CD4-positive, alpha-beta T cell treated with Interleukin-4 for 4 hours (primary cell): ENCODE measurements around the gene RAPGEF4.
"Not testable (repeated sequence)": the region's sequence is repeated elsewhere in the genome, so short reads cannot be mapped to it uniquely, and the experiment has no call there.

Experiments
- DNase-seq: peaks from one replicate; pipeline ENCODE4 v3.0.0-alpha.2; 2020

Gene RAPGEF4

DNA sequence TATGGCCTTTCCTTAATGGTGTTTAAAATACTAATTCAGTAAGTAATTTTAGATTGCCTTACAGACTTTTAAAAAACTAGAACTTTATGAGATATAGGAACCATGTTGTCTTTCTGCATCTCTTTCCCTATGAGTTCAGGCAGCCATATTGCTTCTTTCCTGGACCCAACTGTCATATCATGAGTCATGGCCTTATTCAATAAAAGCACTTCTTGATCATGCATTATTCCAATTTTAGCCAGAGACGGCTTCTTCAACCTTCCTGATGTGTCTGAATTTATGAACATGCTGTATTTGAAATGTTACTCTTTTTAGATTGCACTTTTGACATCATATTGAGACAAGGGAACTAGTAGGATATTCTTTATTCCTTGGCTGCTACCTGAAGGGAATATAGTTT lies 274.6 kb downstream of the RAPGEF4 start:
- no peak for DNase-seq

DNA sequence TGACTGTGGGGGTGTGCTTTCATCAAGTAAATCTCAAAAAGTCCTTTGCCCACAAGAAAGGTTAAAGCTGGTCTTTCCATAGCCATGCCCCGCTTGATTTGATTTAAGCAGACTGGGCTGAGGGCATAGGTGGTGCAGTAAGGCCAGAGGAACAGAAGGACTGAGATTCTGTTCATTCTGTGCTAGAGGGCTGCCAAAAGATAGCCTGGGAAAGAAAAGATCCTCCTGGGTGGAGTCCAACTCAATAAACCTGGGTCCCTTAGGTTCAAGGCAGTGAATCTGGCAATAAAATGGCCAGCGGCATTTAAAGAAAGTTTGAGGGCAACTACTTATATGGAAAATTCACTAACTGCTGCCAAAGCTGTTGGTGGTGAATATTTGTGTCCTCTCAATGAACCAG lies 280.8 kb downstream of the RAPGEF4 start:
- no peak for DNase-seq

DNA sequence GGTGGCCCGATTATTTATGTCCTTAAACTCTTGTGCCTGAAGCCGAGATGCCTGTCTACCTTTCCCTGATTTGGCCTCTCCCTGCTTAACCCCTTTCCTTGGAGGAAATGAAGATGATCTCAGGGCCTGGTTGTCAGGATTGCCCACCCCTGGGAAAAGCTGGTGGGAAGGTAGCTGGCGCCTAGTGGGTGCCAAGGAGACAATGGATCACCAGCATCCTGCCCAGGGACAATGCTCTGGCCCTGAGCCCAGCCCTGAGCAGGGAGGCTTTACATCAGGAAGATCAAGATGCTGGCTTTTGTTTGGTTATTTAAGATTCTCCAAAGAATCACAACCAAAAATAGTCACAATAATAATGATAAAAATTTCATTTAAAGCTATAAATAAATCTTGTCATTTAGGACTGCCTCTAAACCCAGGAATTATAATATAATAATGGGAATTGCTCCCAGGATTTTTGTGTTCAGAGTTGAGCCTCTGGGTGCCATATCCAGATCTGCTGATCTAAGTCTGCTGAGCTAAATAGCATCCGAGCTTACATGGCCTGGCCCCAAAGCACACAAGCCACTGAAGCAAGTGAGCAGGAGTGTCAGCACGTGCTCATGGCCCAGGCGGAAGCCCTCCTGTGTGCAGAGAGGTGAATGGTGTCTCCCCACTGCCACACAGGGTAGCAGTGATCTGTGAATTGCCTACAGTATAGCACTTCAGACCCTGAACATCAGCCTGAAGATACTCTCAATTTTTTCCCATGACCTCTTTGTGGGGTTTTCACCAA lies 282.2 kb downstream of the RAPGEF4 start:
- DNase-seq, result no peak

DNA sequence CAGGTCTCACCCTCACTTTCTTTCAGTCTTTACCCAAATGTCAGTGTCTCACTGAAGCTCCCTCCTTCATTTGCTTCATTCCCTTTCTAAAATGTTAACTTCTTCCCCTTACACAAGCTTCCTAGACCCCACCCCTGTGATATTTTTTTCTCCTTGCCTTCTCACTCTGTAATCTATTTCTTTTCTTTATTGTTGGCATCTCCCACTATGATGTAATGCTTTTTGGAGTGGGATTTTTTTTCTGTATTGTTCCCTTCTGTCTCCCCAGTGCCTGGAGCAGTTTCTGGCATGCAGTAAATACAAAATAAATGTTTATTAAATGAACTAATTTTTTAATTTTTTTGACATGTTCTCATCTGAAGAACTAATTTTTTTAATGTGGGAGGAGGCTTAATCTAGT lies 284.1 kb downstream of the RAPGEF4 start:
- DNase-seq, result no peak

DNA sequence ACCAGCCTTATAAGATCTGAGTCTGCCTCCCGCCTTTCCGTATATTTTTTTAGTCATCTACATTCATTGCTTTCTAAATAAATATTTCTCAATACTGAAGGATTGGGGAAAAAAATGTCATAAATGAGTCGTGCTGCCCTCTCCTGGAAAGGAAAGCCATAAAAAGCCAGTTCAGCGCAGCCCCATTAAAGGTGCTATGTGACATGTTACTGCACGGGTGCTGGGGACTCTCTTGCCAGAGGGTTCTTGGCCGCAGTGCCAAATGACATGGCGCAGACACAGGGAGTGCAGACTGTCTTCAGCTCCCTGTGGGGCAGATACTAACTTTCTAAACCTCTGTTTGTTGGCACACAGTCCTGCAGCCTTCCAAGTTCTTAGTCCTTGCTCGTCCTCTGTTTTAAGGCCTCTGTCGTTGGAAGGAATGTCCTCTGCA lies 286.3 kb downstream of the RAPGEF4 start:
- no peak for DNase-seq

DNA sequence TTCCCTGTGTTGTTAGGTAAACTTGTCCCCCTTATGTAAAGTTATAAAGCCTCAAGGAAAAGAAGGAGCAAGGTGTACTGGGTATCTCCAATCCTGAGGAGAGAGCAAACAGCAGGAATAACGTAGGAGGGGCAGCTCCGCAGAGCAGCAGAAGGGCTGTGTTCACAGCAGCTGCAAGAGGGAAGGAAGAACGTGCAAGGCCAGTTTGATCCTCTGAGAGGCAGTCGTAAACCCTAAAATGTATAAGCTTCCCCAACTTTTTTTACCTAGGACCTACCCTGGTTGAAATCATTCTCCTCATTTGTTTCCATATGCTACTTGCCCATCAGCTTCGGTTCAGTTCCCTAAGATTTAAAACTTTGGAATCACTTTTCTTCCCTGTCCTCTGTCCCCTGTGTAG lies 288.1 kb downstream of the RAPGEF4 start:
- no peak for DNase-seq

DNA sequence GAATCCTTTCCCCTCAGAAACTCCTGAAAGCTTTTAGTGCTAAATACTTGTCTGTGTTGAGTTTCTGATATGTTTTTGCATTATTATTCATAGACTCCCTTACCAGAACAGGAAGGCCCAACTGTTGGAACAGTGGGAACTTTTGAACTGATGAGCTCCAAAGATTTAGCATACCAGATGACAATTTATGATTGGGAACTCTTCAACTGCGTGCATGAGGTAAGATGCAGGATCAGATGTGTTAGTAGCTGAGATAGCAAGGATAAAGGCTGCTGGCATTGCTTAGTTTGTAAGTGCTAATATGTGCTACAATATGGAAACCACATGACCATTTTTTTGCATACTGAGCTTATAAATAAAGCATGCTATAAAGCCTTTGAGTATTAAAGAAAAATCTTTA lies 290.8 kb downstream of the RAPGEF4 start:
- no peak for DNase-seq

DNA sequence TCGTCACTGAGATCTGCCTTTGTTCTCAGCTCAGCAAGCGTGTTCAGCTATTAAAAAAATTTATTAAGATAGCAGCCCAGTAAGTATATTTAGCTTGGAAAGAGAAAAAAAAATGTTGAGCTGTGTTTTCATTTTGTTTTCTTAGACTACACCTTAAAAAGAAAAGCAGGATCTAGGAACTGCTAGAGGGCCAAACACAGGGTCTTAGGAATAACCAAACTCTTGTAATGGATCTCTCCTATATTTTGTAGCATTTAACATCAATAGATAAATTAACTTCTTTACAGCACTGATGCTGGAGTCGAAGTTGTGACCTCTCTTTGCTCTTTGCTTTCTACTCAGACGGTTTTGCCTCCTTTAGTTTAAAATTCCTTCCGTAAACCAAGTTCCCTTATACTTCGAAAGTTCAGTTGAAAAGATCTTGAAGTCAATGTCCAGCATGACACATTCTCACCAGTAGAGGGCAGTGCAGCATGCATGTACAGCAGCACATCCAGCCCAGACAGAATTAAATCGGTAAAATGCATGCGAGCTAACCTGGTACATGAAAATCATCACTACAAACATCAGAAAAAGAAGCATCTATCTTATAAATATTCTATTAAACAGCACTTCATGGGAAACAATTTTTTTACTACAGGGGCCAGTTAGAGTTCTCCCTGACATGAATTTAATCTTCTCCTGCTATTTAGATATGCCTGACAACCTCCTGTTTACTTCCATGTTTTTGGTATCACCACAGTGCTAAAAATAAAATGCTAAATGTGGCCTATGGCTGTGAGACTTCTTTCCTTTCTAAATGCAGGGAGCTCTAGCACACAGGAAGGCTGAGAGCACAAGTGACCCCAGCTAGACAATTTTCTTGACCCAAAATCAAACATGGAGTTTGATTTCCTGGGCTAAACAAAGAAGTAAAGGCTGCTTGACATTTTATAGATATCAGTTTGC lies 291.8 kb downstream of the RAPGEF4 start:
- peak; percentile 74 for DNase-seq

DNA sequence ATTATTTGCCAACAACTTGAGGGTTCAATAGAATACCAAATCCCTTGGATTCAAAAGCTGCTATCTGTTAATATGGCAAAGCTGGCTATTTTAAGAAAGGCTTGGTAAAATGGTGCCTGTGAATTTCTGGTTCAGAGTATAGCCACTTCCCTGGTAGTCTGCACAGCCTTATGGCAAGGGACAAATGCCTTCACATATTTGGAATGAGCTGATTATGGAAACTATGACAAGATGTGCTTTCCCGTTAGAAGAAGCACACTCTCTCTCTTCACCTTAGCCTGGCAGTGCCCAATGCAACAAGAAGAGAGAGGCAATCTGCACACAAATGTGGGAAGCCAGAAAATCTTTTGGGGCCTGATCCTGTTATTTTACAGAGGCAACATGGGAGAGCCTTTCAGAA lies 292.5 kb downstream of the RAPGEF4 start:
- DNase-seq, result no peak

DNA sequence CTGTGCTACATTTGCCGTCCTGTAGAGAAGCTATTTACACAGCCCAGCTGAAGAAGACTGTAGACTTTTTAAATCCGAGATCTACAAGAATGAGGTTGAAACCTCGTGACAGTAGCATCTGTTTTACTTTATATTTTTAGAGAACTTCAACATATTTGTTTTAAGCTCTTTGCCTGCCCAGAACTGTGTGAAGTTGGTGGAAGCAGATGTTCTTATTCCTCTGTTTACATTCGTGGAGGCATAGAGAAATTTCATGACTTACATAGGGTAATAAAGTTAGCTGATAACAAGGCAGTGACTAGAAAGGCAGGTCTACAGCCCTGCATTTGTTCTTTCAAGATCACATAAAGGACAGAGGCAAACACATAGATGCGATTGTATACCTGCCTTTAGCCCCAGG lies 293.0 kb downstream of the RAPGEF4 start:
- no peak for DNase-seq

DNA sequence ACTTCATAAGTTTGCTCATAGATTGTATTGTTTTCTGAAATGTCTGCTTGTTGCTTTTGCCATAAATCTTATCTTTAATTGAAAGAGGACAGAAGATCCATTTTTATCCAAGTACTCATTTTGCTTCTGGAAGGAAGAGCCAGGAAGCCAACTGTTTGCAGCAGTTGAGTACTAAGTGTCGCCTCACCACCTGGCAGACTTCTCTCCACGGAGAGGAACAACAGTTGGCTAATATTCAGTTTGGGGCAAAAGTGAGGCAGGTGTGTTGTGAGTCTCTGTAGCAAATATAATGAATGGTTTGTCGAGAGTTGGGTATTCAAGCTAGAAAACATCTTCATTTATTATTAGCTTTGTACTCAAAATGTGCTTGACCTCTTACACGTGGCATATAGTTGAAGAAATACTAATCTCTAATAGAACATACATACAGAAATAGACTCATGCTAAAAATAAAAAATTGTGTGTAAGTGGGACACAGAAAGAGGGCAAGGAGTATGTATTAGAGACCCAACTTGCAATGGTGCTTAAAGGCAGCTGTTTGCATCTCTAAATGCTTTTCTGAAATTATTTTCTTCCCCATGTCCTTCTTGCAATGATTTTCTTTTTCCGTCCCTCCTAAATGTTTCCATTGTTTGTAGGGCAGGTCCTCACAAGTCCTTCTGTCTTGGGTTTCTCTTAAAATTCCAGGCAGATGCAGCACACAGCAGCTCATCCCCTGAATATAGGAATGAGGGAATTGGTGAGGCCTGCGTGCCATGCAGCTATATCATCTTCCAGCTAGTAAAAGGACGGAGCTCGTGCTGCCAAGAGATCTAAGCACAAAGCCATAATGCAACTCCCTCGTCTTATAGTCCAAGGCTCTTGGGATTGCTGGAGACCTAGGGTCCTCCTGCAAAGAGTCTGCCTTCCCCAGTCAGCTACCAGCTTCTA lies 295.2 kb downstream of the RAPGEF4 start:
- no peak for DNase-seq

DNA sequence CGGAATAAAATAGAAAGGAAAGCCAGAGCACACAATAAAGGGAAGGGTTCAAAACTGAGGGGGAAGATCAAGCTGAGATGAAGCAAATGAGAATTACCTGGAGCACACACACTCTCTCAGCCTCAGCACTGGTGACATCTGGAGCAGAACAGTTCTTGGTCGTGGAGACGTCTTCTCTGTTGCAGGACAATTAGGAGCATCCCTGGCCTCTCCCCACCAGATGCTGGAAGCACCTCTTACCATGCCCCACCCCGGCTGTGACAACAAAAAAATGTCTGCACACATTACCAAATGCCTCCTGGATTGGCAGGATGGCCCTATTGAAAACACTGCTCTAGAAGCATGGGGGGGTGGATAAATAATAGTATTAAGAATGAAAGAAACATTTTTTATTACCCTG lies 296.4 kb downstream of the RAPGEF4 start:
- DNase-seq, result no peak

DNA sequence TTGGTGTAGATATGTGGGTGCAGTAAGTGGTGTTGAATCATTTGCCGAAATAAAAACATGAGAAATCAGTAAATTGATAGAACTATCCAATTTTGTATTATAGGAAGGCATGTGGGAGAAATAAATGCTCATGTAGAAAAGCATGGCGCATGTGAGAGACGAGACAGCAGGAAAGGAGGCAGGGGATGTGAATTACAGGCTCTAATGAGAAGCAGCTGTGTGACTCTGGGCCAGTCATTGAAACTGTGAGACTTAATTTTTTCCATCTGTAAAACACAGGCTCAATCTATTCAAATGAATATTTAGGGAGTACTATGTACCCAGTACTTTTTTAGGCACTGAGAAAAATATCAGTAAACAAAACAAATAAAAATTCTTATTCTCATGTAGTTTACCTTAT lies 297.4 kb downstream of the RAPGEF4 start:
- no peak for DNase-seq

DNA sequence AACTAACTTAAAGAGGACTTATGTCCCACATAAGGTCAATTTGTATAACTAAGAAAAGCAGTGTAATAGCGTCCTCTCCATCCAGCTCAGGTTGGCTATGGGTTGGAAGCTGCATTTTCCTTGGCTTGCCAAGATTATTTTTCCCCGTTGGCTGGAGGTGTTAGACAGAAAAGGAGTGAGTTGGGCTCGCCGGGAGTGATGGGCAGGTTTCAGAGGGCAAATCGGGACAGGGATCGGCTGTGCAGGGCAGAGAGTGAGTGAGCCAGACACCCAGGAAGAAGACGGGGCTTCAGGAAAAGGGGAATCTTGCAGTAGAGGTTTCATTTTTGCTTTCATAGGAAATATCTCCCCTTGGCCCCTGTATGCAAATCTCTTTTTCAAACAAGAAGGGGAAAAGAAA lies 298.5 kb downstream of the RAPGEF4 start:
- DNase-seq, result no peak

DNA sequence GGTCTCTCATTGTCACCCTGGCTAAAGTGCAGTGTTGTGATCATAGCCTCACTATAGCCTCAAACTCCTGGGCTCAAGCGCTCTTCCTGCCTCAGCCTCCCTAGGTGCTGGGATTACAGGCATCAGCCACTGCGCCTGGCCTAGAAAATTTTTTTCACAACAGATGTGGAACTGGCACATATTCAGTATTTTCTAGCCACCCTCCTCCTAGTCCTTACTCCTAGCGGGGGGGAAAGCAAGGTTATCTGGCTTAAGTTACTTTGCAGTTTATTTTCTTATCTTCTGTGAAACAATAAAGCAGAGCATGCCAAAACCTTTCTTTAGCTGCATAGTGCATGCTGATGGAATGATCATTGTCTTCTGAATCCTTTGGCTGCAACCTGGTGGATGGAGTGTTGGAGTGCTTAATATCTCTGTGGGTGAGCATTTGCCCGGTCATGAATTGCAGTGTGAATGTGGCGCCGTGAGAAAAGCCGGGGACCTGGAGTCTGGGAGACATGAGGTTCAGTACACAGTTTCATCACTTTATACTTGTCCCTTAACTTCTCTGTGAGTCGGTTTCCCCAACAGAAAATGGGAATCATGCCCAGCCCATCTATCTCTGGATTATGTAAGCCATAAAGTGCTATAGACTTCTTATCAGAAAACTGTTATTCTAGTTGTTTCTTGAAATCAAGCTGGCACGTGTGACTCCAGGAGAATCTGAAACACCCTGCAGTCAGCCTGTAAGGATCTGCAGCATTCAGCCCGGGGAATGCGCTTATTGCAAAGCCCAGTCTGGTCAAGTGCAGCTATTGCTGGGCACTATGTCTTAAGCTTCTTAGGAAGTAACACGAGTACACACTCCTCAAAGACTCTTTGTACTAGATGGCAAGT lies 301.8 kb downstream of the RAPGEF4 start:
- no peak for DNase-seq

DNA sequence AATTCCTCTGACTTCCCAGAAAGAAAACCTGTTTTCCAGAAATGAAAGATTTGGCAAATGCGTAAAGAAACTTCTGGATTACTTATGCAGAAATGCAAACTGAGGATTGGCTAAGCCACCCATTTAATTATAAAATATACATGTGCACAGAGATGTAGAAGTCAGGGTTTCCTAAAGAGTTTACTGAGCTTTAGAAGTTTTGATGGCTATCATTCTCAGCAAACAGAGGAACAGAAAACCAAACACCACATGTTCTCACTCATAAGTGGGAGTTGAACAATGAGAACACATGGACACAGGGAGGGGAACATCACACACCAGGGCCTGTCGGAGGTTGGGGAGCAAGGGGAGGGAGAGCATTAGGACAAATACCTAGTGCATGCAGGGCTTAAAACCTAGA lies 302.6 kb downstream of the RAPGEF4 start:
- not testable (repeated sequence) for DNase-seq

DNA sequence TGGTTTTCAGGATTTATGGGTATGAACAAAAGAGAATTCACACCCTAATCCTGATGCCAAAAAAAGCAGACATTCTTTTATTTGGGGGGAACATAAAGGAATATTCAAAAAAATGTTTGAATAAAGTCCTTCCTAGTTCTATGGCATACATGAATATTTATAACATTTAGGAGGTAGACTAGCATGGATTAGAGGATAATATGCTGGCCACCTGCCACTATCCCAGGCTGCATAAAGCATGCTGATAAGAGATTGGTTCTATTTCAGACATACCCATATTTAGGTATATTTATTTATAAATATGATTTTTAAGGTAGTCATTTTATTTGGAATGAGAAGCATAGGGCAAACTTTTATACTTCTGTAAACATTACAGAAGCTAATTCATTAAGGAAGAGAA lies 305.1 kb downstream of the RAPGEF4 start:
- no peak for DNase-seq

DNA sequence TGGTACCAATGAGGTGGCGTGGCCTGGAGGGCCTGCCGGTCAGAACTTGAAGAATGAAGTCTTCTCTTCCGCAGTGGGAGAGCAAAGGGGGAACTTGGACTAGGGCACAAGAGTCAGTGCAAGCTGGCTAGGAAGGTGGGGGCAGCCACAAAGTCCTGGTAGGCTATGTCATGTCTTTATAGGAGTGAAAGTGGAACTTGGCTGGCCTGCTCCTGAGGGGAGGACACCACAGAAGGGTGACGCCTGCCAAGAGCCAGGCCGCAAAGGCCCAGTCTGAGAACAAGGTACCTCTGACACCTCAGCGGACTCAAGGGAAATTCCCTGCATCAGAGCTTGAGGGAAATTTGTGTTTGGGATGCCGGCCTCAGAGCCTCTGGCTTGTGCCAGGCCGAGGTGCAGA lies 307.8 kb downstream of the RAPGEF4 start:
- DNase-seq, result peak; percentile 14

DNA sequence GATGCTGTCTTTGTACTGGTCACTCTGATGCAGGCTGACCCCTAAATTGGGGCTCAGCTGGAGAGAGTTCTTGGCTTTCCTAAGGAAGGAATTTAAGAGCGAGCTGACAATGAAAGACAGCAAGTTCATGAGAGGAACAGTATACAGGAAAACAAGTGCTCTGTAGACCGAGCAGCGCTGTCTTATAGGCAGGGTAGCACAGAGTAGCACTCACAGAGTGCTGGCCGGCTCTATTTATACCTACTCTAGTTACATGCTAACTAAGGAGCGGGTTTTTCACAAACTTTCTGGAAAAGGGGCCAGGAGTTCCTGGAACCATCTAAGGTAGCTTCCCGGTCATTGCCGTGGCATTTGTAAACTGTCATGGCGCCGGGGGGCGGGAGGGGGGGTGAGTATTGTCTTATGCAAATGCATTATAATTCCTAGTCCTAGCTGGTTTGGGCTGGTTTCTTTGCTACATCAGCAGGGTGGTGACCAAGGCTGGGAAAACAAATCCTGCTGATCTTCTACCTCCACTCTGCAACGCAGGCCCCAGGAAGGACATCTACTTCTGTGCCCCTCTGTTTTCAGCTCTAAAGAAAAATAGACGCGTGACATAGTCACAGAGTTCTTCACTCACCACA lies 308.4 kb downstream of the RAPGEF4 start:
- DNase-seq, result no peak

DNA sequence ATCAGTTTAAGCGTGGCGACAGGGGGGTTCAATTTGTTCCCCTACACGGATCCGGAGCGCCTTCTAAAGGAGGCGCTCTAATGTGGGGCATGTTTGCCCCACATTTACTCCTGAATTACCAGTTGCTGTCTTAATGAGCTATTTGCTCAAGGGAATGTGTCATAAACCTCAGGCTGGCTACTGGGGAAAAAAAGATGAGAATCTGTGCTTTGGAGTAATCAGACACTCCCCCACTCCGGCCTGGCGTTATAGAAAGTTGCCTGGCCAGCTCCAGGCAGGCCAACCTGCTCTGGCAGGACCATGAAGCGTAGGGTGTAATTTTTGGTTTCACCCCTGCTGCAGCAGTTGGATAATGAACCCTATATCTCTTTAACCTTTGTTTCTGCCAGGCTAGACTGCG lies 309.0 kb downstream of the RAPGEF4 start:
- DNase-seq, result no peak

DNA sequence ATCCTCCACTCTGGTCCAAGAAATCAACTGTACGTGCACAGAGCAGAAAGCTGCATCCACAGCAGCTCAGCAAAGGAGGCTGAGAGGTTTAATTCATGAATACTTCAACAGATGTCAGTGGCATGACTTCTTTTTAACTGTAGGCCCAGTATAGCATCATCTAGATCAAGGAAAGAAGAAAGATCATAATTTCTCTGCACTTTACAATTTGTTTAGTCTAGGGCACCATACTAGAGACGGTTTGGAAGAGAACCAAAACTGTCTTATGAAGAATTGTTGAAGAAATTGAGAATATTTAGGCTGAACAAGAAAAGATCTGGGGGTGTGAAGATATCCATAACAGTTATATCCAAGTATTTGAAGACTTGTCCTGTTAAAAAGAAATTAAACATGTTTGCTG lies 309.5 kb downstream of the RAPGEF4 start:
- DNase-seq, result no peak

DNA sequence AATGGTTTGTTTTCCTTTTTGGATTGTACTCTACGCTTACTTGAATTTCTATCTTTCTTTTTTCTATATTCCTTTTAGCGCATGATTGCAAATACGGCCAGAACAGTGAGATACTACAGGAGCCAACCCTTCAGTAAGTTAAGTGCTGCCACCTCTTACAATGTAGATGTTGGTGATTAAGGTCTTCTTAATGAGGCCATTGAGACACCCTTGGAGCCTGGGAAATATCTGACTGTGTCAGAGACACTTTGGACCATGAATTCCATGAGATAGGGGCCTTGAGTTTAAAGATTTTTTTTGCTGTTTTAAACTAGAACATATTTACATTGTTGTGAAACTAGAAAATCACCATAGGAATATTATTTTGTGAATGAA lies 312.9 kb downstream of the RAPGEF4 start:
- DNase-seq, result no peak
